Endometrial microvascular endothelial cells (primary cell): ENCODE measurements around the gene SAPCD1. TPM values are rescaled to one million over a fixed set of nuclear protein-coding genes. Genes with fewer than 3 reads are reported as not detected.

Experiments used
- in situ Hi-C: cut with HindIII; loops from 2 replicates; pipeline ENCODE4 v1.10.0; 2017; ENCODE audit warnings: low sequenced_read_pairs, low pct_unique_long_range_greater_than_20kb; ENCODE audit errors: inconsistent ontology term
- total RNA-seq: library from RNA; depleted of rRNA; stranded (reverse); fragments of >200 nt; gene quantifications from one replicate; pipeline ENCODE4 v1.2.3, GENCODE V29; 2015; ENCODE audit errors: inconsistent ontology term

SAPCD1 gene
- total RNA-seq, 1 donor from 2014 or later: not detected

DNA sequence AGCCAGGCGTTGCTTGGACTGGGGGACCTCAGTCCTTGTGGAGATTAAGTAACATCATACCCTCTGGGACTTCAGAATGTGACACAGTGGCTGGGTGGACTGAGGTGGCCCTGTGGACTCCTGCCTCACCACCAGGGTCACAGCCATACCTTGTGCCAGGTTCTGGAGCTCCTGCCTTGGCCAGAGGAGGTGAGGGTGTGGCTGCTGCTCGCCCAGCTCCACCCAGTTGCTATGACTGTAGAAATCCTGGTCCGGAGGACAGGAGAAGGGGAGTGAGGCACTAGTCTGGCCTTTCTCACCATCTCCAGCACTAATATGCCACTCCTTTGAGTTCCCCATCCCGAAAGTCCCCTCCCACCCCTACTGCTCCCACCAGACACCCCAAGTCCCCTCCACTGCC is 12.7 kb downstream of the SAPCD1 start:
- in situ Hi-C loops: no loop called here

DNA sequence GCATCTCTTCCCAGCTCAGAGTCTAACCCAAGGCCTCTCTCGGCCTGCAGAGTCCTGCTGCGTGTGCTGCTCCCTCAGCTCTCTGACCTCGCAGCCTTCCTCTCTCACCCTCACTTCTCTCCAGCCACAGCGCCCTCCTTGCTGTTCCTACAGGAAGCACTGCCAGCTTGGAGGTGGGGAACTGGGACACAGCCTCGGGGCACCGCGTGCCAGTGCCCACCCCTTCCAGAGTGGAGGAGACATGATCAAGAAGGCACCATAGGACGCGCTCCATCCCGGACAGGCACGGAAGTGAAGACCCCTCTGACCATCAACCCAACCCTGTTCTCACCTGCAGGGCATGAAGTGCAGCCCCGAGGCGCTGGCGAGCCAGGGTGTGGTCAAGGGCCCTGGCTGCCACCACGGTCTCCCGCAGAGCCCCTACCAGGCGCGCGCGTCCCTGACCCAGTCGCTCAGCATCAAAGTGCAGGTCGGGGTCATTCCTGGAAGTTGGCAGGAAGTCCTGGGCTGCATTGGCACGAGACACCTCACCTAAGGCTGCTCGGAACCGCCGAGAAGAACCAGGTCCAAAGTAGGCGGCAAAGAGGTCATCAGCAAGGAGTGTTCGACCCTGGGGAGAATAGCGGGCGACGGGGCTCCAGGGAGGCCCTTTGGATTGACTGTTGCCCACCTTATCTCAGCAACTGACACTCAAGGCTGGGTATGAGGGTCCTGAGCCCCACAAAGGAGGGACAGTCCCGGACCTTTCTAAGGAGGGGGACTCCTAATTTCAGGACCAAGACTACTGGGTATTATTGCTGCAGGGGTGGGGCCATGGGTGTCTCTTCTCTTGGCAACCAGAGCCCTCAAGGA is 13.4 kb downstream of the SAPCD1 start:
- in situ Hi-C loops: no loop called here

DNA sequence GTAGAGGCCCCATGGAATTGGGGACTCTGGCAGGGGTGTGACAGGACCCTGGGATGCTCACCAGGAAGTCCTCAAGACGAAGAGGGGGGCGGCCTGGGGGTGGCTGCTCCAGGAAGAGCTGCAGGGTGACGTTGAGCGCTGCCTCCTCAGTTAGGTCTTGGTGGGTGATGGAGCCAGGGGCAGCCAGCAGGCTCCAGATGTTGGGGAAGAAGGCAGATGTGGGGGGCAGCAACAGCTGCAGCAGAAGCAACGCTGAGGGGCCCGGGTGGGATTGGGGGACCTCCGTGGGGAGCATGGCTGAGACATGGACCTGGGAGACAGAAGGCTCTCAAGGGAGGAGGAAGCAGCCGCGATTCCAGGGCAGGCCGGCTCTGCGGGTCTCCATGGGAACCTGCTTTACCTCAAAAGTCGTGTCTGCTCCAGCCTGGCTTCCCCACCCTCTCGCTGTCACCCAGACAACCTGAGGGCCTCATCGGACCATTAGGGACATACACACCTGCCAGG is 14.1 kb downstream of the SAPCD1 start:
- in situ Hi-C loops: no loop called here

DNA sequence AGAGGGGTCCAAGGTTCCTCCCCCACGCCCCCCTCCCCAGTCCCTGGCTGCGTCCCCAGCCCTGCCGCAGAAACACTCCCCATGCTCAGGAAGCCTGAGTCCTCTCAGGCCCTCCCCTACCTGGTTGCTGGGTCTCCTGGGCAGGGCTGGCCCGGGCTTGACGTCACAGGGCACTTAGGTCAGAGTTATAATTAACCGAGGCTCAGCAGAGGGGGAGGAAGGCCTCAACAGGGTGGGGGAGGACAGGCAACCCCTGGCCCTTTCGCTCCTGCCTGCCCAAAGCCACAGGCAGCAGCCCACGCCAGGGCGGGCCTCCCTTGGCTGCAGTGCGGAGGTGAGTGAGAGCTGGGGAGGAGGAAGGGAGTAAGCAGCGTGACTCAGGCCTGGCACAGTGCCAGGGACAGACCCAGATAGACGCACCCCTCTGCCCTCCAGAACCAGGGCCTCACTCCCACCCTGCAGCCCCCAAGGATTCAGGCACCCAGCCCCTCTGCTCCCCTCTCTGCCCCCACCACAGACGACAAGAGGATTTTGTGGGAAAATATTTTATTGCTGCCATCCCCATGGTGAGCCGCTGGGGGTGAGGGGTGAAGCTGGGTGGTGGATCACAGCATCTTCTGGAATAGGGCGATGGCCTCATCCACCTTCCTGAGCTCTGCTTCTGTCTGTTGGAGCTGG is 14.7 kb downstream of the SAPCD1 start, which contains the start of gene VWA7:
VWA7 (minus strand) TSS at position 340 of the 678 bp plus-strand sequence. CDS start 549 bp downstream, outside the sequence.
- in situ Hi-C loops: no loop called here

DNA sequence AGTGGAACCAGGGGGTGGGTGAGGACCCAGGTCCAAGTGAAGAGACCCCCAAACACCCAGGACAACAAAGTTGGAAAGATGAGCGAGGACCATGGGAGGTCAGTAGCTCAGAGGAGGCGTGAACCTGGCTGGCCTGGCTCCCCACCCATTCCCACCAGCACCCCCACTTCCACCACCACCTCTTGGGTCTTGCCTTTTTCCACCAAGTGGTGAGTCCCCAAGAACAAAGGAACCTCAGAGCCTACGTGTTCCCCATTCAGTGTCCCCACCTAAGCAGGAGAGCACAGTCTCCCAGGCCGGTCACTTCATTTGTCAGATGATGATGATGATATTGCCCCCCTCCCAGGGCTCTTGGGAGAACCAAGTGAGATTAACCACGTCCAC is 15.2 kb downstream of the SAPCD1 start:
- in situ Hi-C loops: no loop called here

DNA sequence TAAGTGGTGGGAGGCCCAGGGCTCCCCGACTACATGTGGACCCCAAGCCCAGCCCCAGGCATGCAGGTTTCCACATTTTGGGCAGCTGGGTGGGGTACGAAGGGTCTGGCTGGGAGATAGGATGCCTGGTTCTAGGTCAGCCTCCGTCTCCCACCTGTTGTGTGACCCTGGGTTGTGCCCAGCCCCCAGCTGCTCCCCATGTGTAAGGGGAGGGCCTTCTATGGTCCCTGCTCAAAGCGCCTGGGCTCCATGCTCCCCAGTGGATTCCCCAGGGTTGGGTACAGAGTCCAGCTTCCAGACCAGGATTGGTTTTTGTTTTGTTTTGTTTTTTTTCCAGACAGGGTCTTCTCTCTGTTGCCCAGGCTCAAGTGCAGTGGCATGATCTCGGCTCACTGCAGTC is 15.7 kb downstream of the SAPCD1 start:
- in situ Hi-C loops: no loop called here

DNA sequence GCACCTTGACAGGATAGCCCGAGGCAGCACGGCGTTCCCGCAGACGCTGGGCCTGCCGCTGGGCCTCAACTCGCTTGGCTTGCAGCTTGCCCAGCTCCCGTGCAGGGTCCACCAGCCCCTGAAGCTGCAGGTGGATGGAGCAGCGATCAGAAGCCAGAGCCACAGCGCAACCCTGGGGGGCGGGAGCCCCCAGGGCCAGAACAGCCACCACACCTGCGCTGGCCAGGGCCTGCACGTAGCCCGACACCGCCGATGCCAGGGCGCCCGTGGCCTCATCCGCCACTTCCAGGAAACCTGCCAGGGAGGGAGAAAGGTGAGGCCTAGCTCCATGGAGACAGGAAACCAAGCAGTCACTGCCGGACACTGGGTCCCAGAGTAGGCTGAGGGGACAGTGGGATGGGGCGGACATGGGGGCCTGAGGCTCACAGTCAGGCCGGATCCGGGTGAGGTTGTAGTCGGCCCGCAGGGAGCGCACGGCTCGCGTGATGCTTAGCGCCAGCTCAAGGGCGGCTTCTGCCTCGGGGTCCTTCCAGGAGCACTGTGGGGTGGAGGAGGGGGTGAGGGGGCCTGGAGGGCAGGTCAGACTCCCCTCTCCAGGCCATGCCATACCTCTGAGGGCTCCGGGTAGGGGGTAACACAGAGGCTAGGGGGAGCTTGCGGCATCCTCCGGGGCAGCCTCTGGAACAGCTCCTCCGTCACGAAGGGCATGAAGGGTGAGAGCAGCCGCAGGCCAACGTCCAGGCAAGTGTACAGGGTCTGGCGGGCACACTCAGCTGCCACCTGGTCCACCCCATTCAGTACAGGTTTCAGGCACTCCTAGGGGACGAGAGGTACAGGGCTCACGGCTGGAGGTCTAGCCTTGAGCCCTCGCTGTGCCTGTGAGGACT is 16.8 kb downstream of the SAPCD1 start:
- in situ Hi-C loops: no loop called here

DNA sequence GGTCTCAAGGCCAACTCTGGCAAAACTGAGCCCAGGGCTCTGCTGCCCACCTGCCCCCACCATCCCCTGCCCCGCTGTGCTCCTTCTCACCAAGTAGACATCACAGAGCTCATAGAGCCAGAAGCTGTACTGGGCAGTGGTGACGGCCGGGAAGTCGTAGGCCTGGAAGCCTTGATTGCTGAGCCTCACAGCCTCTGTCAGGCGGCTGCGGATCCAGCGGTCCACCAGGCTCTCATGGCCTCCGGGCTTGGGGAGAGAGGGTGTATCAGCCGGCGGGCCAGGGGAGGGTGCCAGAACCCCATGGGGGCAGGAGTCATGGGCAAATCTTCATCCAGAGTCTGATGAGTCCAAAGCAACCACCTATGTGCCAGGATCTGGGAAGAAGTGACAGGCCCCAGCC is 17.5 kb downstream of the SAPCD1 start:
- in situ Hi-C loops: no loop called here

DNA sequence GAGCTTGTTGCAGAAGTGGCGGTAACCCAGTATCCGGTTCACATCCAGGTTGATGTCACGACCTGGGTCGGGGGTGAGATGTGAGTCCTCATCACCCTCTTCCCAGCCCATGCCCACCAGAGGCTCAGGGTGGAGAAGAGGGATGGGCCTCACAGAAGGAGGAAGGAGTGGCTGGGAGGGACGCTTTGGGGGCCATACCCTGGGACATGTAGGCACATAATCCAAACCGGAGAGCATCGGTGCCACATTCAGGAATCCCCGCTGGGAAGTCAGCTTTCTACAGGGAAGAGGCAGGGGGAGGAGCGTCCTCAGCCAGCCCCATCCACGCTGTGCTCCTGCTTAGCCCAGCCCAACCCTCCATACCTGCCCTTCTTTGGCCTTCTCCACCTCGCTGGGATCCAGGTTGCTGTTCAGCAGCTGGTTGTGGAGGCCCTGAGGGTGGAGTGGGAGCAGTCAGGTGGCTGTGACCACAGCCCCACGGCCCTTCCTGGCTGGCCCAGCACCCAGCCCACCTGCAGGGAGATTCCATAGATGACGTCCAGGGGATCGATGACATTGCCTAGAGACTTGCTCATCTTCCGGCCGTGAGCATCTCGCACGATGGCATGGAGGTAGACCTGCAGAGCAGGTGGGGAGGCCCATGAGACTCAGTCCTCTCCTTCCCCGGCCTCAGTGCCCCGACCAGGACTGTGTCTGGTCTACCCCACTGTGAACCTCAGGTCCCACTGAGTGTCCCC is 18.2 kb downstream of the SAPCD1 start:
- in situ Hi-C loops: no loop called here

DNA sequence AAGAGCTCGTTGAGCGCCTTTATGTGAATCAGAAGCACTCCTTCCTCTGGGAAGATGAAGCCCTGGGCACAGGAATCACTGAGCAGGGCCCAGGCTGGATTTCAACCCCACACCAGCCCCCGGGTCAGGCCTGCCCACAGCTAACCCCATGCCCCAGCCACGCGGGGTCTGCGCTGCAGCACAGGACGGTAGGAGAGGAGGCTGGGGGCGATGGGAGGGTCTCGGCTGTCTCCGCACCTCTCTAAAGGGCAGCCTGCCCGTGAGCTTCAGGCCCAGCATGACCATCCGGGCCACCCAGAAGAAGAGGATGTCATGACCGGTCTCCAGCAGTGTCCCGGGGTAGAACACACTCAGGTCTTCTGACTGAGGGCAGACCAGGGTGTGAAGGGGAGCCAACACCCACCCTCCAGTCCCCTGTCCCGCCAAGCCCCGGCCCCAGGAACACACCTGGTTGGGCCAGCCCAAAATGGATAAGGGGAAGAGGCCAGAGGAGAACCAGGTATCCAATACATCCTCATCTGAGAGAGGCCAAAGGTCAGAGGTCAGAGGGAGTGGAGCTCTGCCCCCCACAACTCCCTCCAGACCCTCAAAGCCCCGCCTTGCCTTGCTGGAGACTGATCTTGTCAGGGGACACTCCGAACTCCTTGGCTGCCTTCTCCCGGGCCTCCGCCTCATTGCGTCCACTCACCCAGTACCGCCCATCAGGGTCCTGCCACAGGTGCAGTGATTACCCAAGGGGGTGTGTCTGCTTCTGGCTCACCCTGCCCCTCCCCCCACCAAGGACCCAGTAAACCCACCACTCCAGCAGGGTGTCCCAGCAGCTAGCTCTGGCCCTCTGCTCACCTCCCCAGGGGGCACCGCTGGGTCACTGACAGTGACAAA is 19.0 kb downstream of the SAPCD1 start:
- in situ Hi-C loops: no loop called here

DNA sequence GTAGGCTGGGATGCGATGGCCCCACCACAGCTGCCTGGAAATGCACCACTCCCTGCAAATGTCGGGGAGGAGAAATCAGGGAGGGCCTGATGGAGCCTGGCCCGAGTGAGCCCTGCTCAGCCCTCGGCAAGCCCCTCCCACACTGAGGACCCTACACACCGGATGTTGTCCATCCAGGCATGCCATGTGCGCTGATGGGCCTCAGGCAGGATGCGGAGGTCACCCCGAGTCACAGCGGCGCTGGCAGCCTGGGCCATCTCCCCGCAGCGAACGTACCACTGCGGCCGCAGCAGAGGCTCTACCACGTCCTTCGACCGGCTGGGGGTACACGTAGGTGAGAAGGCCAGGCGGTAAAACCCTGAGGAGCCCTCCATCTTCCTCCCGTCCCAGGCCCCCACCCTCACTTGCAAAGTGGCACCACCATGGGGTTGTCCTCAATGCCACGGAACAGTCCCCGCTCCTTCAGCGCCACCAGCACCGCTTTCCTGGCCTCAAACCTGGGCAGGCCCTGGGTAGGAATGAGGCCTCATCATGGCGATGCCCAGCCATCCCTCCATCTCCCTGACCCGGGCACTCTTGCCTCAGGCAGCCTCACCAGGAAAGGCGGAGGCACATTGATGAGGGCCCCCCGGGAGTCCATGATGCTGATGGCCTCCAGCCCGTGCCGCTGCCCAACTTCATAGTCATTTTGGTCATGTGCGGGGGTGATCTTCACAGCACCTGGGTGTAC is 19.8 kb downstream of the SAPCD1 start:
- in situ Hi-C loops: no loop called here

DNA sequence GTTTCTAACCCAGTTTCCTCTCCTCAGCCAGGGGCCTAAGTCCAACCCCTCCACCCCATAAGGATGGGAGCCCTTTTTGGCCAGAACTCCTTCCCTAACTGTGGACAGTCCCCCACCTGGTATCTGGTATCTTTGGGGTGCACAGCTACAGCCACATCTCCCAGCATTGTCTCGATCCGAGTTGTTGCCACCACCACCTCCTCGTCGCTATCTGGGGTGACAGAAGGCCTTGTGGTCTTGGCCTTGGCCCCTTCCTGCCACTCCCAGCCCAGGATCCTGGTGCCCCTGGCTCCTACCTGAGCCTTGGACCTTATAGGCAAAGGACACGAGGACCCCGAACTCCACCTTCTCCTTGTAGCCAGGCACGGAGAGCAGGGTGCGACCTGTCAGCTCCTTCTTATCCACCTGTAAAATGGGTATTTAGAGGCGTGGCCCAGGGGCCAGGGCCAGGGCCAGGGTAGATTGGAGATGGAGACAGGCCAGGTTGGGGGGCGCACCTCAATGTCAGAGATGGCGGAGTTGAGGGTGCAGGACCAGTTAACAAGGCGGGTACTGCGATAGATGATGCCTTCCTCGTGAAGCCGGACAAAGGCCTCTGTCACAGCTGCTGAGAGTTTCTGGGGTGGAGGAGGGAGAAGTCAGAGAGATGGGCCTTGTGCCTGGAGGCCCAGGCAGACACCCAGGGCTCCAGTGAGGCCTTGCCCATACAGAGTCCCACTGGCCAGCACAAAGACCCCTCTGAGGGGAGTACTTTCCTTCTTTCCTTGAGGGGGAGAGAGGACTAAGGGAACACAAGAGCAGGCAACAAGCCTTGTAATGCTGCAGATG is 21.9 kb downstream of the SAPCD1 start:
- in situ Hi-C loops: no loop called here

DNA sequence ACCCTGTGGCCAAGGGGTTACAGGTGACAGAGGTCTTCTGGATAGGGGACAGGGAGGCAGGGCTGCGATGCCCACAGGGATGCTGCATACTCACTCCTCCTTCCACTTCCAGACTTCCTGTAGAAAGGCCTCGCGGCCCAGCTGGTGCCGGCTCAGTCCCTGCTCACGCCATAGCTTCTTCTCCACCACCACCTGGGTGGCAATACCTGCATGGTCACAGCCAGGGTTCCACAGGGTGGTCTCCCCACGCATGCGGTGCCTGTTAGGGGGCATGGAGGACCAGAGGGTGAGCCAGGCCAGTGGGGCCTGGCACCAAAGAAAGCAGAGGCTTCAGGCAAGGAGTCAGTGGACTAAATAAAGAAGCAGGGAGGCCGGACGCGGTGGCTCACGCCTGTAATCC is 23.0 kb downstream of the SAPCD1 start:
- in situ Hi-C loops: no loop called here

DNA sequence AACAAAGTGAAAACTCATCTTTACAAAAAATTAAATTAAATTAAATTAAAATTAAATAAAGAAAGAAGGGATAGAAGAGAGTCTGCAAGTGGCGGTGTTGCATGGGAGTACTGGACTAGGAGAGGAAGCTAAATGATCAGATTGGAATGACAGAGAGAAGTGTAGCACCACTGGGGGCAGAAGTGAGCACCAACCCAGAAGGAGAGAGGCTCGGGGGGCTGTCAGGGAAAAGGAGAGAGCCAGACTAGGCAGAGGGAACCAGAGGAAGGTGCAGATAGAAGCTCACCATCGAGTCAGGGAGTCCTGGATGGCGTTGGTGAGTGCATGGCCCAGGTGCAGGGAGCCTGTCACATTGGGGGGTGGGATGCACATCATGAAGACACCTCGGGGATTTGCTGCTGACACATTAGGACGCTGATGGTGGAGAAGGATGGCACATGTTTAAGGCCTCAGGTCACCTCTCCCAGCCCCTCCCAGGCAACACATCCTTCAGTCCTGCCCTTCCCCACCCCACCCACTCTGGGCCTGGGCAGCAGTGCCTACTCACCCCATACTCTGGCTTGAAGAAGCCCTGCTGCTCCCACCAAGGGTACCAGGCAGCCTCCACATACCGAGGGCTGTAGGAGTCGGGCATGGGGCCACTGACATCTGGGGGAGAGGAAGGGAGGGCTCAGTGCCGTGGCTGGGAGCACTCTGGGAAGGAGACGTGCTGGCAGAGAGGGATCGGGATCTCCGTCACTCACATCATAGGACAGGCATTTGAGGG is 29.1 kb downstream of the SAPCD1 start:
- in situ Hi-C loops: no loop called here

DNA sequence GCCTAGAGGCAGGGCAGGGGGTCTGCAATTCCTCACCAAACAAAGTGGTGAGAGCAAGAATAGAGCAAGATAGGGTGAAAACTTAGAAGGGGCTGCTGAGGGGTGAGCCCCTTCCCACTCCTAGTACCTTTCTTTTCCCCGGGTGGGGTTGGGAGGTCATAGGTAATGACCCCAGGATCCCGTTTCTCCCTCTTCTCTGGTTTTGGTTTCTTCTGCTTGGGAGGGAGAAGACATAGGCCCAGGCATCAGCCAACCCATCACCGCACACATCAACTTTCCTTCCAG is 29.6 kb downstream of the SAPCD1 start:
- in situ Hi-C loops: no loop called here

DNA sequence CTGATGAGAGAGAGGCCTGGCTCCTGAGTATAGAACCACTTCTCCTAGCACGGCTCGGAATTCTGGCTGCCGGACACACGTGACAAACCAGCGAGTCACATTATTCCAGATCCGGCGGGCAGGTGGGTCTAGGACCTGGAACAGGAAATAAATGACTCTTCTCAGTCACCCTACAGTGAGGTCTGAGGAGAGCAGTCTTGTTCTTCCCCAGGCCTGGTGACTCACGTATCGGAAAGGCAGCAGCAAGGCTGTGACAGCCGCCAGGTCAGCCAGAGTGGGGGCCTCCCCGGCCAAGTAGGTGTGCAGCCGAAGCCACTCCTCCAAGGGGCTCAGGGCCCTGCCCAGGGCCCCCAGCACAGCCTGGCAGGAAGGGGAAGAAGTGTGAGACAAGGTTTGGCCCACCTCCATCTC is 30.3 kb downstream of the SAPCD1 start:
- in situ Hi-C loops: no loop called here
